ENCODE measurements around the gene AFAP1.

AFAP1 gene

DNA sequence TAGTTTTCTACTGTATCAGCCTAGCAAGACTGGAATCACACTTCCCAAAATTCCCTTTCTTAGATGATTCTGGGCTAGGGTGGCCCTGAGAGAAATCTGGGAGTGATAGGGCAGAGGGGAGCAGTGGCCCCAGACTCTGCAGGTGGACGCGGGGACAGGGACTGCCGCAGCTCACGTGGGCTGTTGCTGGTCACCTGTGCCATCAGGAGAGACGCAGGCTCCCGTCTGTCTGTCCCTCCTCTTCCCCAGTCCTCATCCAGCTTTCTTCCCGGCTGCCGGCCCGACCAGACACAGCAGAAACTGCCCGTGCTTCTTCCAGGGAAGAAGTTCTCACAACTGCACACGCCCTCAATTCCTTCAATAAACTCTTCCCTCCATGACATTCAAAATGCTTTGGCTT lies 86.4 kb downstream of the AFAP1 start:
- TF ChIP-seq FOXK2 (IDR thresholded peaks at IDR 0.05) = no peak
- no peak for TF ChIP-seq LEF1 (IDR thresholded peaks at IDR 0.05; ENCODE audit: borderline replicate concordance)
- TF ChIP-seq L3MBTL2 (conservative IDR thresholded peaks at IDR 0.05) = no peak
- no peak for TF ChIP-seq BHLHE40 (IDR thresholded peaks at IDR 0.05; ENCODE audit: borderline replicate concordance)
- no peak for DNase-seq (ENCODE audit: extremely low spot score)
- ChIA-PET CTCF (interaction anchor here (0.6 to 1.3 kb wide), 2 partner anchors 9 to 51 kb away, joined by 3 read pairs; no protein-coding TSS in a partner anchor), POLR2A (no interaction called here)

- no peak for DNase-seq (ENCODE audit: extremely low spot score)
- ChIA-PET CTCF (interaction anchor here (0.6 kb wide), 1 partner anchor 8 kb away, joined by 3 read pairs; no protein-coding TSS in a partner anchor), POLR2A (no interaction called here)
- TF ChIP-seq HDGF (IDR thresholded peaks at IDR 0.05; ENCODE audit: borderline replicate concordance) = no peak
- no peak for TF ChIP-seq TARDBP (IDR thresholded peaks at IDR 0.05)
- TF ChIP-seq BHLHE40 (IDR thresholded peaks at IDR 0.05; ENCODE audit: borderline replicate concordance) = no peak
- TF ChIP-seq CTBP1 (IDR thresholded peaks at IDR 0.05; ENCODE audit: borderline replicate concordance) = no peak
- no peak for TF ChIP-seq NFRKB (IDR thresholded peaks at IDR 0.05)
- TF ChIP-seq SP1 (IDR thresholded peaks at IDR 0.05) = no peak
- no peak for TF ChIP-seq LEF1 (IDR thresholded peaks at IDR 0.05; ENCODE audit: borderline replicate concordance)
- no peak for TF ChIP-seq L3MBTL2 (conservative IDR thresholded peaks at IDR 0.05)
- no peak for TF ChIP-seq ZNF384 (IDR thresholded peaks at IDR 0.05)
- TF ChIP-seq FOXK2 (IDR thresholded peaks at IDR 0.05) = no peak
- no peak for TF ChIP-seq FOXM1 (IDR thresholded peaks at IDR 0.05; ENCODE audit: borderline replicate concordance)
- TF ChIP-seq ELF4 (IDR thresholded peaks at IDR 0.05) = no peak
- TF ChIP-seq SUZ12 (IDR thresholded peaks at IDR 0.05) = no peak
- no peak for TF ChIP-seq ARNT (IDR thresholded peaks at IDR 0.05)
- no peak for TF ChIP-seq PKNOX1 (IDR thresholded peaks at IDR 0.05)
- no peak for TF ChIP-seq FOXA1 (IDR thresholded peaks at IDR 0.05)
Measured at GRCh38 chr4:7852568-7853185, 87.0 kb downstream of the AFAP1 start.

DNA sequence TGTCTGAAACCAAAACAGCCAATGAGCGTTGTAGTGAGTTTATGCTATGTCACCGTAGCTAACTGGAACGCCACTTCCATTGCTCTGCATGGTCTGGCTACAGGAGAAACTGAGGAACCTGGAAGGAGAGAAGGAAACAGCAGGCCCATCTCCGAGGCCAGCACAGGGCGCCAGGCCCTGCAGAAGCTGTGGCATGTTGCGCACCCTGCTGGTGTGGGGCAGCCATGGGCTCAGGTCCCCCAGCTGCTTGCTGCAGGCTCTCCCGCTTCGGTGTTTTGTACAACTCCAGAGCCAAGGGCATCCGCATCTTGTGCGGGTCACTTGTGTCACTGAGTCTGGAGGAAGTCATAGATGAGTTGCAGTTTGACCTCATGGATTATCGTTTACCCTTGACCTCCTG lies 89.2 kb downstream of the AFAP1 start:
- POLR2A ChIA-PET = no interaction called here
- DNase-seq (ENCODE audit: extremely low spot score) = no peak
- TF ChIP-seq SUZ12 (IDR thresholded peaks at IDR 0.05) = no peak
- TF ChIP-seq TARDBP (IDR thresholded peaks at IDR 0.05) = no peak
- TF ChIP-seq SP1 (IDR thresholded peaks at IDR 0.05) = no peak
- no peak for TF ChIP-seq ELF4 (IDR thresholded peaks at IDR 0.05)
- CTCF ChIA-PET = interaction anchor here (0.6 to 1.1 kb wide), 4 partner anchors 46 to 115 kb away, joined by 3 to 6 read pairs (median 4); no protein-coding TSS in a partner anchor

GRCh38 chr4:7847206-7847605 lies 92.5 kb downstream of the AFAP1 start:
- no peak for DNase-seq (ENCODE audit: extremely low spot score)
- POLR2A ChIA-PET = no interaction called here
- CTCF ChIA-PET = no interaction called here
- TF ChIP-seq ZNF384 (IDR thresholded peaks at IDR 0.05) (no peak), CTBP1 (IDR thresholded peaks at IDR 0.05; ENCODE audit: borderline replicate concordance) (no peak), HDGF (IDR thresholded peaks at IDR 0.05; ENCODE audit: borderline replicate concordance) (no peak), SP1 (IDR thresholded peaks at IDR 0.05) (no peak), BHLHE40 (IDR thresholded peaks at IDR 0.05; ENCODE audit: borderline replicate concordance) (no peak), SUZ12 (IDR thresholded peaks at IDR 0.05) (no peak), NFRKB (IDR thresholded peaks at IDR 0.05) (no peak), LEF1 (IDR thresholded peaks at IDR 0.05; ENCODE audit: borderline replicate concordance) (no peak), L3MBTL2 (conservative IDR thresholded peaks at IDR 0.05) (no peak), FOXM1 (IDR thresholded peaks at IDR 0.05; ENCODE audit: borderline replicate concordance) (no peak)

GRCh38 chr4:7845493-7846128 lies 94.0 kb downstream of the AFAP1 start:
- POLR2A ChIA-PET = no interaction called here
- DNase-seq (ENCODE audit: extremely low spot score) = no peak
- TF ChIP-seq ZNF384 (IDR thresholded peaks at IDR 0.05) (no peak), PKNOX1 (IDR thresholded peaks at IDR 0.05) (no peak), ELF4 (IDR thresholded peaks at IDR 0.05) (no peak), SUZ12 (IDR thresholded peaks at IDR 0.05) (no peak), CTBP1 (IDR thresholded peaks at IDR 0.05; ENCODE audit: borderline replicate concordance) (no peak)
- CTCF ChIA-PET = interaction anchor here (2.1 to 2.4 kb wide), 2 partner anchors 40 to 43 kb away, joined by 8 to 19 read pairs; no protein-coding TSS in a partner anchor

DNA sequence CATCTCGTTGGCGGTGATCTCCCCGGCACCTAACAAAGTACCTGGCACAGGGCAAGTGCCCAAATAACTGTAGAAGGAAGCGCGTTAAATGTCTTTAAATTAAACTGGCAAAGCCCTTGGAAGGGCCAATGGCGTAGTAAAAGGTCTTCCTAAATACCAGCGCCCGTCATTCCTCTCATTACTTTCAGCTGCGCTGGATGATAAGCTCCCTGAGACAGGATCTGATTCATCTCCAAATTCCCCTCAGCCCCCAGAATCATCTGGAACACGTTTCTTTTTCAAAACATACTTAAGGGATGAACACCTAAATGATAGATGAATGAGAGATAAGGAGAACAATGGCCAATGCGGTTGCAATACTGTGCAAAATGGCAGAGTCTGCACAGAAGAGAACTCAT lies 95.1 kb downstream of the AFAP1 start:
- TF ChIP-seq CTBP1 (IDR thresholded peaks at IDR 0.05; ENCODE audit: borderline replicate concordance) (no peak), ARNT (IDR thresholded peaks at IDR 0.05) (no peak), FOXM1 (IDR thresholded peaks at IDR 0.05; ENCODE audit: borderline replicate concordance) (no peak), SUZ12 (IDR thresholded peaks at IDR 0.05) (no peak), FOXA1 (IDR thresholded peaks at IDR 0.05) (no peak), BHLHE40 (IDR thresholded peaks at IDR 0.05; ENCODE audit: borderline replicate concordance) (no peak), L3MBTL2 (conservative IDR thresholded peaks at IDR 0.05) (no peak), TARDBP (IDR thresholded peaks at IDR 0.05) (no peak), LEF1 (IDR thresholded peaks at IDR 0.05; ENCODE audit: borderline replicate concordance) (no peak), ZNF384 (IDR thresholded peaks at IDR 0.05) (no peak), ELF4 (IDR thresholded peaks at IDR 0.05) (no peak), FOXK2 (IDR thresholded peaks at IDR 0.05) (no peak), NFRKB (IDR thresholded peaks at IDR 0.05) (no peak), HDGF (IDR thresholded peaks at IDR 0.05; ENCODE audit: borderline replicate concordance) (no peak), PKNOX1 (IDR thresholded peaks at IDR 0.05) (no peak), SP1 (IDR thresholded peaks at IDR 0.05) (no peak)
- ChIA-PET POLR2A (interaction anchor here (1.3 kb wide), 1 partner anchor 95 kb away, joined by 3 read pairs; the partner anchor contains the start of gene AFAP1), CTCF (interaction anchor here (0.7 to 2.4 kb wide), 12 partner anchors 8 to 142 kb away, joined by 3 to 19 read pairs (median 4); no protein-coding TSS in a partner anchor)
- no peak for DNase-seq (ENCODE audit: extremely low spot score)
